ENCODE measurements around the gene MPP7.

Gene MPP7

GRCh38 chr10:28266449-28267224, 36.2 kb downstream of the MPP7 start:
- DNase-seq = no peak

GRCh38 chr10:28263136-28263857, 39.6 kb downstream of the MPP7 start:
- DNase-seq = no peak

- no peak for DNase-seq
Observed at GRCh38 chr10:28256776-28257175, 46.1 kb downstream of the MPP7 start.

GRCh38 chr10:28254290-28254985, 48.4 kb downstream of the MPP7 start:
- no peak for DNase-seq

GRCh38 chr10:28253169-28253785, 49.6 kb downstream of the MPP7 start:
- DNase-seq = no peak

All from NCI-H2107 (cell line).